WTC11 (cell line): ENCODE measurements around the gene SEMG2. TPM values are rescaled to one million over a fixed set of nuclear protein-coding genes. Genes with fewer than 3 reads are reported as not detected.

Experiments used
- ATAC-seq: fragments of 200-7000 bp; cut with Tn5 transposase; 2 replicates; pipeline ENCODE4 v1.10.0; 2021; ENCODE audit warnings: mild to moderate bottlenecking, moderate library complexity
- CTCF ChIA-PET: fragments of 300-600 bp; sonication (Branson Sonifier 250); formaldehyde crosslinking; loops from one replicate; lab custom pipeline; 2021; ENCODE audit warnings: antibody characterized with exemption; lab: Charles Lee
- POLR2A ChIA-PET: fragments of 350-600 bp; sonication (Branson Sonifier 250); formaldehyde crosslinking; loops from one replicate; lab custom pipeline; 2021; ENCODE audit warnings: antibody characterized with exemption; lab: Charles Lee
- DNase-seq: peaks from one replicate; pipeline ENCODE4 v3.0.0; 2021; ENCODE audit warnings: low spot score
- H3K27ac Mint-ChIP-seq: 2 replicates; pipeline ENCODE4 v1.8.0; 2021; ENCODE audit warnings: mixed read lengths
- H3K27me3 Mint-ChIP-seq: 2 replicates; pipeline ENCODE4 v1.8.0; 2021; ENCODE audit warnings: low read depth, mild to moderate bottlenecking, moderate library complexity, mixed read lengths
- H3K36me3 Mint-ChIP-seq: 2 replicates; pipeline ENCODE4 v1.8.0; 2021; ENCODE audit warnings: mixed read lengths
- H3K4me1 Mint-ChIP-seq: 2 replicates; pipeline ENCODE4 v1.8.0; 2022; ENCODE audit warnings: mixed read lengths
- H3K4me3 Mint-ChIP-seq: 2 replicates; pipeline ENCODE4 v1.8.0; 2021; ENCODE audit warnings: mild to moderate bottlenecking, moderate library complexity, mixed read lengths
- H3K9me3 Mint-ChIP-seq: 2 replicates; pipeline ENCODE4 v1.8.0; 2021; ENCODE audit warnings: mixed read lengths
- ELF4 ChIP-seq: sonication (generic); formaldehyde crosslinking; IDR thresholded peaks from 2 replicates; pipeline ENCODE4 v1.8.1; 2022; ENCODE audit warnings: low read depth, mild to moderate bottlenecking, moderate library complexity, missing genetic modification reagents
- ESRRA ChIP-seq: sonication (generic); formaldehyde crosslinking; IDR thresholded peaks from 2 replicates; pipeline ENCODE4 v1.8.1; 2022; ENCODE audit warnings: mild to moderate bottlenecking, missing genetic modification reagents, borderline replicate concordance
- ETV6 ChIP-seq: sonication (generic); formaldehyde crosslinking; IDR thresholded peaks from 2 replicates; pipeline ENCODE4 v1.8.1; 2022; ENCODE audit warnings: mild to moderate bottlenecking, missing genetic modification reagents
- FOXJ3 ChIP-seq: sonication (generic); formaldehyde crosslinking; IDR thresholded peaks from 2 replicates; pipeline ENCODE4 v1.9.0; 2021; ENCODE audit warnings: missing genetic modification reagents, mild to moderate bottlenecking, borderline replicate concordance
- FOXK1 ChIP-seq: sonication (generic); formaldehyde crosslinking; IDR thresholded peaks from 2 replicates; pipeline ENCODE4 v1.8.0; 2022; ENCODE audit warnings: mild to moderate bottlenecking, moderate library complexity, missing genetic modification reagents
- MAX ChIP-seq: sonication (generic); formaldehyde crosslinking; IDR thresholded peaks from 2 replicates; pipeline ENCODE4 v1.8.0; 2022; ENCODE audit warnings: mild to moderate bottlenecking, missing genetic modification reagents
- NR3C1 ChIP-seq: sonication (generic); formaldehyde crosslinking; conservative IDR thresholded peaks from 2 replicates; pipeline ENCODE4 v1.8.1; 2023; ENCODE audit warnings: low read depth, mild to moderate bottlenecking, missing genetic modification reagents
- OVOL2 ChIP-seq: fragments of 250-450 bp; sonication (Bioruptor Pico); IDR thresholded peaks from 2 replicates; pipeline ENCODE4 v1.9.0; 2021; ENCODE audit warnings: mild to moderate bottlenecking, borderline replicate concordance
- PRDM15 ChIP-seq: sonication (generic); formaldehyde crosslinking; IDR thresholded peaks from 2 replicates; pipeline ENCODE4 v1.8.0; 2022; ENCODE audit warnings: missing genetic modification reagents
- RELA ChIP-seq: sonication (generic); formaldehyde crosslinking; IDR thresholded peaks from 2 replicates; pipeline ENCODE4 v1.8.1; 2022; ENCODE audit warnings: missing genetic modification reagents, mild to moderate bottlenecking, borderline replicate concordance
- RORB ChIP-seq: fragments of 250-450 bp; sonication (Bioruptor Pico); IDR thresholded peaks from 2 replicates; pipeline ENCODE4 v1.9.0; 2021; ENCODE audit warnings: mild to moderate bottlenecking
- TEAD1 ChIP-seq: sonication (generic); formaldehyde crosslinking; IDR thresholded peaks from 2 replicates; pipeline ENCODE4 v1.8.0; 2022; ENCODE audit warnings: mild to moderate bottlenecking, missing genetic modification reagents
- TEAD4 ChIP-seq: sonication (generic); formaldehyde crosslinking; IDR thresholded peaks from 2 replicates; pipeline ENCODE4 v1.8.0; 2022; ENCODE audit warnings: mild to moderate bottlenecking, missing genetic modification reagents
- ZNF263 ChIP-seq: sonication (generic); formaldehyde crosslinking; IDR thresholded peaks from 2 replicates; pipeline ENCODE4 v1.8.1; 2022; ENCODE audit warnings: low read depth, mild to moderate bottlenecking, moderate library complexity, missing genetic modification reagents
- ZNF317 ChIP-seq: sonication (generic); formaldehyde crosslinking; IDR thresholded peaks from 2 replicates; pipeline ENCODE4 v1.8.1; 2023; ENCODE audit warnings: low read depth, mild to moderate bottlenecking, moderate library complexity, missing genetic modification reagents, borderline replicate concordance
- ZNF396 ChIP-seq: fragments of 250-450 bp; sonication (Bioruptor Pico); IDR thresholded peaks from 2 replicates; pipeline ENCODE4 v1.8.0; 2021; ENCODE audit warnings: mild to moderate bottlenecking, moderate library complexity, borderline replicate concordance
- ZNF423 ChIP-seq: fragments of 250-450 bp; sonication (Bioruptor Pico); IDR thresholded peaks from 2 replicates; pipeline ENCODE4 v2.1.2; 2022; ENCODE audit warnings: mild to moderate bottlenecking, moderate library complexity
- ZNF532 ChIP-seq: fragments of 250-450 bp; sonication (Bioruptor Pico); IDR thresholded peaks from 2 replicates; pipeline ENCODE4 v1.9.0; 2021; ENCODE audit warnings: mild to moderate bottlenecking, borderline replicate concordance
- total RNA-seq: library from RNA; stranded (reverse); gene quantifications from 3 replicates; pipeline ENCODE4 v1.2.3, GENCODE V29; 2021
- TF ChIP-seq, protein P1 (sequence below): sonication (generic); formaldehyde crosslinking; IDR thresholded peaks from 2 replicates; pipeline ENCODE4 v1.8.0; 2022; ENCODE audit warnings: mild to moderate bottlenecking, missing genetic modification reagents
- TF ChIP-seq, protein P2 (sequence below): fragments of 200-600 bp; IDR thresholded peaks from 2 replicates; pipeline ENCODE4 v1.8.0; 2022; ENCODE audit warnings: antibody characterized with exemption
- TF ChIP-seq, protein P3 (sequence below): sonication (generic); formaldehyde crosslinking; IDR thresholded peaks from 2 replicates; pipeline ENCODE4 v1.8.1; 2023; ENCODE audit warnings: mild to moderate bottlenecking, moderate library complexity, missing genetic modification reagents

SEMG2 gene
- total RNA-seq, 1 experiment from 2014 or later: not detected

- TF ChIP-seq, protein P1, sequence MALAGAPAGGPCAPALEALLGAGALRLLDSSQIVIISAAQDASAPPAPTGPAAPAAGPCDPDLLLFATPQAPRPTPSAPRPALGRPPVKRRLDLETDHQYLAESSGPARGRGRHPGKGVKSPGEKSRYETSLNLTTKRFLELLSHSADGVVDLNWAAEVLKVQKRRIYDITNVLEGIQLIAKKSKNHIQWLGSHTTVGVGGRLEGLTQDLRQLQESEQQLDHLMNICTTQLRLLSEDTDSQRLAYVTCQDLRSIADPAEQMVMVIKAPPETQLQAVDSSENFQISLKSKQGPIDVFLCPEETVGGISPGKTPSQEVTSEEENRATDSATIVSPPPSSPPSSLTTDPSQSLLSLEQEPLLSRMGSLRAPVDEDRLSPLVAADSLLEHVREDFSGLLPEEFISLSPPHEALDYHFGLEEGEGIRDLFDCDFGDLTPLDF (CRISPR knock-in tag): no peak
- no peak for TF ChIP-seq ETV6 (CRISPR knock-in tag)
- TF ChIP-seq, protein P2, sequence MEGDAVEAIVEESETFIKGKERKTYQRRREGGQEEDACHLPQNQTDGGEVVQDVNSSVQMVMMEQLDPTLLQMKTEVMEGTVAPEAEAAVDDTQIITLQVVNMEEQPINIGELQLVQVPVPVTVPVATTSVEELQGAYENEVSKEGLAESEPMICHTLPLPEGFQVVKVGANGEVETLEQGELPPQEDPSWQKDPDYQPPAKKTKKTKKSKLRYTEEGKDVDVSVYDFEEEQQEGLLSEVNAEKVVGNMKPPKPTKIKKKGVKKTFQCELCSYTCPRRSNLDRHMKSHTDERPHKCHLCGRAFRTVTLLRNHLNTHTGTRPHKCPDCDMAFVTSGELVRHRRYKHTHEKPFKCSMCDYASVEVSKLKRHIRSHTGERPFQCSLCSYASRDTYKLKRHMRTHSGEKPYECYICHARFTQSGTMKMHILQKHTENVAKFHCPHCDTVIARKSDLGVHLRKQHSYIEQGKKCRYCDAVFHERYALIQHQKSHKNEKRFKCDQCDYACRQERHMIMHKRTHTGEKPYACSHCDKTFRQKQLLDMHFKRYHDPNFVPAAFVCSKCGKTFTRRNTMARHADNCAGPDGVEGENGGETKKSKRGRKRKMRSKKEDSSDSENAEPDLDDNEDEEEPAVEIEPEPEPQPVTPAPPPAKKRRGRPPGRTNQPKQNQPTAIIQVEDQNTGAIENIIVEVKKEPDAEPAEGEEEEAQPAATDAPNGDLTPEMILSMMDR: no peak
- TF ChIP-seq RORB (CRISPR knock-in tag): no peak
- TF ChIP-seq TEAD4: no peak
- no peak for TF ChIP-seq NR3C1 (CRISPR knock-in tag)
- TF ChIP-seq ZNF263 (CRISPR knock-in tag): no peak
- no peak for TF ChIP-seq ELF4 (CRISPR knock-in tag)
- no peak for TF ChIP-seq FOXJ3 (CRISPR knock-in tag)
- TF ChIP-seq ZNF317 (CRISPR knock-in tag): no peak
- TF ChIP-seq, protein P3, sequence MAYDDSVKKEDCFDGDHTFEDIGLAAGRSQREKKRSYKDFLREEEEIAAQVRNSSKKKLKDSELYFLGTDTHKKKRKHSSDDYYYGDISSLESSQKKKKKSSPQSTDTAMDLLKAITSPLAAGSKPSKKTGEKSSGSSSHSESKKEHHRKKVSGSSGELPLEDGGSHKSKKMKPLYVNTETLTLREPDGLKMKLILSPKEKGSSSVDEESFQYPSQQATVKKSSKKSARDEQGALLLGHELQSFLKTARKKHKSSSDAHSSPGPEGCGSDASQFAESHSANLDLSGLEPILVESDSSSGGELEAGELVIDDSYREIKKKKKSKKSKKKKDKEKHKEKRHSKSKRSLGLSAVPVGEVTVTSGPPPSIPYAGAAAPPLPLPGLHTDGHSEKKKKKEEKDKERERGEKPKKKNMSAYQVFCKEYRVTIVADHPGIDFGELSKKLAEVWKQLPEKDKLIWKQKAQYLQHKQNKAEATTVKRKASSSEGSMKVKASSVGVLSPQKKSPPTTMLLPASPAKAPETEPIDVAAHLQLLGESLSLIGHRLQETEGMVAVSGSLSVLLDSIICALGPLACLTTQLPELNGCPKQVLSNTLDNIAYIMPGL (CRISPR knock-in tag): no peak
- TF ChIP-seq ZNF396: no peak
- TF ChIP-seq MAX (CRISPR knock-in tag): no peak
- ChIA-PET CTCF (interaction anchor here (2.4 kb wide), 1 partner anchor 40 kb away, joined by 8 read pairs; no protein-coding TSS in a partner anchor), POLR2A (no interaction called here)
- Mint-ChIP-seq H3K27ac (no peak overlapping the region), H3K4me3 (no peak overlapping the region), H3K9me3 (no peaks in the 10 kb centered on the region), H3K27me3 (no peaks in the 10 kb centered on the region; the same call in 1 of the 2 replicates), H3K36me3 (no peaks in the 10 kb centered on the region), H3K4me1 (no peaks in the 10 kb centered on the region)
- ATAC-seq: no peak
- DNase-seq: no peak
Observed at GRCh38 chr20:45189067-45189609, 32.0 kb upstream of the SEMG2 start.

GRCh38 chr20:45189861-45190260, 31.3 kb upstream of the SEMG2 start:
- H3K36me3 Mint-ChIP-seq: no peaks in the 10 kb centered on the region
- ATAC-seq (no peak), DNase-seq (no peak)
- ChIA-PET CTCF (interaction anchor here (0.7 to 1.1 kb wide), 3 partner anchors 40 to 104 kb away, joined by 3 read pairs; no protein-coding TSS in a partner anchor), POLR2A (no interaction called here)
- no peaks in the 10 kb centered on the region; the same call in 1 of the 2 replicates for H3K27me3 Mint-ChIP-seq
- H3K27ac Mint-ChIP-seq: no peak overlapping the region
- H3K4me3 Mint-ChIP-seq: no peak overlapping the region
- H3K9me3 Mint-ChIP-seq: no peaks in the 10 kb centered on the region
- no peaks in the 10 kb centered on the region for H3K4me1 Mint-ChIP-seq
- TF ChIP-seq FOXK1 (CRISPR knock-in tag) (no peak), PRDM15 (CRISPR knock-in tag) (no peak), OVOL2 (CRISPR knock-in tag) (no peak), RELA (CRISPR knock-in tag) (no peak), ZNF532 (no peak), ZNF423 (no peak), ZNF263 (CRISPR knock-in tag) (no peak), TEAD1 (CRISPR knock-in tag) (no peak), ESRRA (CRISPR knock-in tag) (no peak)
